HL-60 (cell line): ENCODE data around the gene WDPCP.
"Not testable (repeated sequence)": the region's sequence is repeated elsewhere in the genome, so short reads cannot be mapped to it uniquely, and the experiment has no call there.

Experiments
- DNase-seq, 2 experiments: peaks; one replicate each; pipeline ENCODE4 v3.0.0-alpha.2; 2010 to 2020; ENCODE audit warnings: low read depth in 1 of 2, low spot score in 1 of 2
- H3K27ac ChIP-seq: fragments of 250-450 bp; sonication (Bioruptor Pico); replicated peaks from 2 replicates; pipeline ENCODE4 v1.5.1; 2020; ENCODE audit warnings: mild to moderate bottlenecking, moderate library complexity
- H3K27me3 ChIP-seq: fragments of 250-450 bp; sonication (Bioruptor Pico); 2 replicates; pipeline ENCODE4 v1.5.1; 2021; ENCODE audit warnings: mild to moderate bottlenecking, moderate library complexity; ENCODE audit not compliant: insufficient read depth, poor library complexity, severe bottlenecking
- H3K4me3 ChIP-seq: replicated peaks from 2 replicates; pipeline ENCODE4 v1.5.1; 2011; ENCODE audit warnings: mild to moderate bottlenecking, control low read depth, low read length; ENCODE audit not compliant: insufficient read depth
- GABPA ChIP-seq: IDR thresholded peaks from 2 replicates; pipeline ENCODE4 v1.6.1; 2012; ENCODE audit warnings: low read depth
- POLR2AphosphoS5 ChIP-seq: IDR thresholded peaks from 2 replicates; pipeline ENCODE4 v1.6.1; 2012; ENCODE audit warnings: low read depth
- SPI1 ChIP-seq: IDR thresholded peaks from 2 replicates; pipeline ENCODE4 v1.6.1; 2012; ENCODE audit warnings: low read depth, mild to moderate bottlenecking, borderline replicate concordance
- TF ChIP-seq, protein P1 (sequence below): IDR thresholded peaks from 2 replicates; pipeline ENCODE4 v1.6.1; 2012; ENCODE audit warnings: low read depth; ENCODE audit not compliant: insufficient replicate concordance
- TF ChIP-seq, protein P2 (sequence below): IDR thresholded peaks from one replicate; pipeline ENCODE4 v1.5.1; 2011; ENCODE audit warnings: low read length, control low read depth, inconsistent platforms; ENCODE audit not compliant: insufficient read depth

Gene WDPCP

DNA sequence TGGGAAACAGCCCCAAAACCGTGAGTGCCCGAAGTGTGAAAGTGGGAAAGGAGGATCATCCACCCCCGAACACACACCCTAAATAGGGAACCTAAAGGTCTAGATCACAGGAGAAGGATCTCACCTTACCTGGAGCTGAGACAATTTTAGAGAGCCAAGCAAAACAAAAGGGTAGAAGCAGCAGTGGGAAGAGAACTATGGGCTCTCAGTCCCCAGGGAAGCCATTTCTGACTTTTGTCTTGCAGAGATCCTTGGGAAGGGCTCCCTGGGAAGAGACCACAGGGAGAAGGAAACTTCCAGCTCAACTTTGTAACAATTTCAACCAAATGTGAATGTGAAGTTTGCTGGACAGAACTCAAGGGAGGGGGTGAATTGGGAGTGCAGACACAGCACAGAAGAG is 110.6 kb downstream of the WDPCP start:
- no peak for DNase-seq
- Histone ChIP-seq H3K27ac (no peak overlapping the region), H3K27me3 (no peaks in the 10 kb centered on the region), H3K4me3 (no peak overlapping the region)
- TF ChIP-seq, protein P1, sequence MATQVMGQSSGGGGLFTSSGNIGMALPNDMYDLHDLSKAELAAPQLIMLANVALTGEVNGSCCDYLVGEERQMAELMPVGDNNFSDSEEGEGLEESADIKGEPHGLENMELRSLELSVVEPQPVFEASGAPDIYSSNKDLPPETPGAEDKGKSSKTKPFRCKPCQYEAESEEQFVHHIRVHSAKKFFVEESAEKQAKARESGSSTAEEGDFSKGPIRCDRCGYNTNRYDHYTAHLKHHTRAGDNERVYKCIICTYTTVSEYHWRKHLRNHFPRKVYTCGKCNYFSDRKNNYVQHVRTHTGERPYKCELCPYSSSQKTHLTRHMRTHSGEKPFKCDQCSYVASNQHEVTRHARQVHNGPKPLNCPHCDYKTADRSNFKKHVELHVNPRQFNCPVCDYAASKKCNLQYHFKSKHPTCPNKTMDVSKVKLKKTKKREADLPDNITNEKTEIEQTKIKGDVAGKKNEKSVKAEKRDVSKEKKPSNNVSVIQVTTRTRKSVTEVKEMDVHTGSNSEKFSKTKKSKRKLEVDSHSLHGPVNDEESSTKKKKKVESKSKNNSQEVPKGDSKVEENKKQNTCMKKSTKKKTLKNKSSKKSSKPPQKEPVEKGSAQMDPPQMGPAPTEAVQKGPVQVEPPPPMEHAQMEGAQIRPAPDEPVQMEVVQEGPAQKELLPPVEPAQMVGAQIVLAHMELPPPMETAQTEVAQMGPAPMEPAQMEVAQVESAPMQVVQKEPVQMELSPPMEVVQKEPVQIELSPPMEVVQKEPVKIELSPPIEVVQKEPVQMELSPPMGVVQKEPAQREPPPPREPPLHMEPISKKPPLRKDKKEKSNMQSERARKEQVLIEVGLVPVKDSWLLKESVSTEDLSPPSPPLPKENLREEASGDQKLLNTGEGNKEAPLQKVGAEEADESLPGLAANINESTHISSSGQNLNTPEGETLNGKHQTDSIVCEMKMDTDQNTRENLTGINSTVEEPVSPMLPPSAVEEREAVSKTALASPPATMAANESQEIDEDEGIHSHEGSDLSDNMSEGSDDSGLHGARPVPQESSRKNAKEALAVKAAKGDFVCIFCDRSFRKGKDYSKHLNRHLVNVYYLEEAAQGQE, result no peak

DNA sequence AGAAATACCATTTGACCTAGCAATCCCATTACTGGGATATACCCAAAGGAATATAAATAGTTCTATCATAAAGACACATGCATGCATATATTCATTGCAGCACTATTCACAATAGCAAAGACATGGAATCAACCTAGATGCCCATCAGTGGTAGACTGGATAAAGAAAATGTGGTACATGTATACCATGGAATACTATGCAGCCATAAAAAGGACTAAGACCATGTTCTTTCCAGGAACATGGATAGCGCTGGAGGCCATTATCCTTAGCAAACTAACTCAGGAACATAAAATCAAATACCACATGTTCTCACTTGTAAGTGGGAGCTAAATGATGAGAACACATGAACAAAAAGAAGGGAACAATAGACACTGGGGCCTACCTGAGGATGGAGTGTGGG is 119.0 kb downstream of the WDPCP start:
- H3K27ac ChIP-seq, H3K4me3 ChIP-seq, DNase-seq, H3K27me3 ChIP-seq: not testable (repeated sequence)

DNA sequence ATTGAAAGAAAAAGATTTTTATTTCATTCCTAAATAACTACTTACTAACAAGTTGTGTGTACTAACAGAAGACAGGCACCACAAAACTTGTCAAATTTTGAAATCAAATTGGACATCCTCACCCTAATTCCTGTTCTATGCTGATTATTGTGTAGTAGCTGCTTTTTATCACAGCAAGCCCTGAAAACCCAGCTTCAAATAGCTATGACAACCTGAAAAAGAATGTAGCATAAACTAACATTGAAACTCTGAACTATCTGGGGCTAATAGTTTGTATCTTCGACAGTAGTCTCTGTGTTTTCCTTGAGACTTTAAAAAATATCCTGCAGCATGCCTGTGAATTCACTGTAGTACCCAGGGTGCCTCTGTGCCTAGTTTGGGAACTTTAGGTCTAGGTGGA is 122.6 kb downstream of the WDPCP start:
- TF ChIP-seq, protein P1, result no peak
- TF ChIP-seq, protein P2, sequence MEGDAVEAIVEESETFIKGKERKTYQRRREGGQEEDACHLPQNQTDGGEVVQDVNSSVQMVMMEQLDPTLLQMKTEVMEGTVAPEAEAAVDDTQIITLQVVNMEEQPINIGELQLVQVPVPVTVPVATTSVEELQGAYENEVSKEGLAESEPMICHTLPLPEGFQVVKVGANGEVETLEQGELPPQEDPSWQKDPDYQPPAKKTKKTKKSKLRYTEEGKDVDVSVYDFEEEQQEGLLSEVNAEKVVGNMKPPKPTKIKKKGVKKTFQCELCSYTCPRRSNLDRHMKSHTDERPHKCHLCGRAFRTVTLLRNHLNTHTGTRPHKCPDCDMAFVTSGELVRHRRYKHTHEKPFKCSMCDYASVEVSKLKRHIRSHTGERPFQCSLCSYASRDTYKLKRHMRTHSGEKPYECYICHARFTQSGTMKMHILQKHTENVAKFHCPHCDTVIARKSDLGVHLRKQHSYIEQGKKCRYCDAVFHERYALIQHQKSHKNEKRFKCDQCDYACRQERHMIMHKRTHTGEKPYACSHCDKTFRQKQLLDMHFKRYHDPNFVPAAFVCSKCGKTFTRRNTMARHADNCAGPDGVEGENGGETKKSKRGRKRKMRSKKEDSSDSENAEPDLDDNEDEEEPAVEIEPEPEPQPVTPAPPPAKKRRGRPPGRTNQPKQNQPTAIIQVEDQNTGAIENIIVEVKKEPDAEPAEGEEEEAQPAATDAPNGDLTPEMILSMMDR, result no peak
- TF ChIP-seq SPI1 (no peak), POLR2AphosphoS5 (no peak), GABPA (no peak)
- H3K4me3 ChIP-seq, result no peak overlapping the region
- no peak for DNase-seq
- no peaks in the 10 kb centered on the region for H3K27me3 ChIP-seq
- no peak overlapping the region for H3K27ac ChIP-seq

DNA sequence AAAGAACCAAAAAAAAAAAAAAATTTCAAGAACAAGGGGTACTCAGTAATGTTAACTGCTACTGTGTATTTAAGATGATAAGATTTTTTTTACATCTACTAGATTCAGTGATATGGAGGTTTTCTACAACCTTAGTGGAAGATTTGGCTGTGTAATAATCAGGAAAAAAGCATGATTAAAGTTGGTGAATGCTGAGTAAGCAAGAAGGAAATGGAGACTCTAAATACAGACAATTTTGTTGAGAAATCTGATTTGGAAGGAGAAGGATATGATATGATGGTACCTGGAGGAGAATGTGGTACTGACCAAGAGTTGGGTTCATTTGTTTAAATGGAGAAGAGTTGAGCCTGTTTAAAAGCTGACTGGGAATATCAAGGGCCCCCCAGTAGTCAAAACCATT is 125.1 kb downstream of the WDPCP start:
- TF ChIP-seq, protein P2, result no peak
- TF ChIP-seq POLR2AphosphoS5 (no peak), SPI1 (no peak), GABPA (no peak)
- TF ChIP-seq, protein P1, result no peak
- Histone ChIP-seq H3K27ac (no peak overlapping the region), H3K27me3 (no peaks in the 10 kb centered on the region), H3K4me3 (no peak overlapping the region)
- no peak for DNase-seq
